Endometrium (tissue), 2 donors: ENCODE data around the gene PET117.
"Not testable (repeated sequence)": the region's sequence is repeated elsewhere in the genome, so short reads cannot be mapped to it uniquely, and the experiment has no call there.

Source experiments
- FAIRE-seq: peaks from 2 replicates; lab custom pipeline; 2012; peaks lifted over from hg19 to GRCh38; lab: Jason Lieb, UNC
- donor health status: control.
- donor health status: control.

PET117 gene

DNA sequence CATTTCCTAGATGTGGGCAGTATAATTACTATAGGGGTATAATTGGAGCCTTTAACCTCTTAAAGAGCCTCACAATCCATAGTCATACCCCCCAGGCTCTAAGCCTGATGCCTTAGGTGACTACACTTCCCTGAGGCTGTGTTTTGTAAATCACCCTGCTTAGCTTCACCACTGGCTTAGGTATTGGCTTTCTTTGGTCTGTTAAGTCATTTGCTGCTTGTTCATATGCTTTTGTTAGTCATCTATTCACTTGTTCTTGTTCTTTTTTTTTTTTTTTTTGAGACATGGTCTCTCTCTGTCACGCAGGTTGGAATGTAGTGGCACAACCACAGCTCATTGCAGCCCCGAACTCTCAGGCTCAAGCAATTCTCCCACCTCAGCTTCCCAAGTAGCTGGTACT is 26.7 kb downstream of the PET117 start:
- no peak for FAIRE-seq

DNA sequence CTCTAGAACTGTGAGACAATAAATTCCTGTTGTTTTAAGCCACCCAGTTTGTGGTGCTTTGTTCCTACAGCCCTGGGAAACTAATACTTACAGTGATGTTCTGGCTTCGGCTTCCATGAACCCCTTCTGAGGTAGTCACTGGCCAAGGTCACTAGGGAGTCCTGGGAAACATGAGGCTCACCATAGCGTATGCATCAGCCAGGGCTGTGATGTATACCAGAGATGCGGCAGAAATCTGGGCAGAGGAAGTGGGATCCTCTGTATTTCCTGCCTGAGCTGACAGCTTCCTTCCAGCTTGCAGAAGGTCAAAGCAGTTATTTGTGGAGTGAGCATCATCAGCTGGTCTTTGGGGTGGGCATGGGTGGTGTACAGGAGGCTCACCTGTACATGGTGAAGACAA is 27.9 kb downstream of the PET117 start:
- FAIRE-seq = no peak

DNA sequence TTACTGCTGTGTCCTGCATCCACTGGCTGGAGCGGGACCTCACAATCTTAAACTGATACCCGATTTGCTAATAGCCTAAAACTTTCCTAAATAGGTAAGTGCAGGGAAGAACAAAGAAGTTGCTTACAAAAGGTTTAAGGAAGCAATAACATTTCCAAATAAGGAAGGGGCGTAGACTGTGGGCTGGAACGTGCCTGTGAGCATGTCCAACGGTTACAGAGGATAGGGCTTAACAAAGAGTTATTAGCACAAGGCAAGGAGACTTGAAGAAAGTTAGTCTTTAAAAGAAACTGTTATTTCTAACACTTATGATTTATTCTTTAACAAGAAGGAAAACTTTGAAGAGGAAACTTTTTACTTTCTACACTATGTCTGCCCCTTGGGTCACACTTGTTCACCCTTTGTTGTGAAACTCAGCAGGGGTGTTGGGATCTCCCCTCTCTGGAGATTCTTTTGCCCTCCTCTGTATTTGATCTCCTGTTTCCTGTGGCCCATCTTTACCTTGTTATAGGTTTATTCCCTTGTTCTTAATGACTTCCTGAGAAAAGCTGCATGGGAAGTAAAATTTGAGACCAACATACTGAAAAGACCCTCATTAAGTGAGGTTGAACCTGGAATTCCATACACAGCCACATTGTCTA is 28.7 kb downstream of the PET117 start:
- FAIRE-seq = no peak

- FAIRE-seq = no peak
Measured at GRCh38 chr20:18166950-18167349, 29.3 kb downstream of the PET117 start.

- FAIRE-seq = no peak
Measured at GRCh38 chr20:18172379-18172778, 34.7 kb downstream of the PET117 start.

DNA sequence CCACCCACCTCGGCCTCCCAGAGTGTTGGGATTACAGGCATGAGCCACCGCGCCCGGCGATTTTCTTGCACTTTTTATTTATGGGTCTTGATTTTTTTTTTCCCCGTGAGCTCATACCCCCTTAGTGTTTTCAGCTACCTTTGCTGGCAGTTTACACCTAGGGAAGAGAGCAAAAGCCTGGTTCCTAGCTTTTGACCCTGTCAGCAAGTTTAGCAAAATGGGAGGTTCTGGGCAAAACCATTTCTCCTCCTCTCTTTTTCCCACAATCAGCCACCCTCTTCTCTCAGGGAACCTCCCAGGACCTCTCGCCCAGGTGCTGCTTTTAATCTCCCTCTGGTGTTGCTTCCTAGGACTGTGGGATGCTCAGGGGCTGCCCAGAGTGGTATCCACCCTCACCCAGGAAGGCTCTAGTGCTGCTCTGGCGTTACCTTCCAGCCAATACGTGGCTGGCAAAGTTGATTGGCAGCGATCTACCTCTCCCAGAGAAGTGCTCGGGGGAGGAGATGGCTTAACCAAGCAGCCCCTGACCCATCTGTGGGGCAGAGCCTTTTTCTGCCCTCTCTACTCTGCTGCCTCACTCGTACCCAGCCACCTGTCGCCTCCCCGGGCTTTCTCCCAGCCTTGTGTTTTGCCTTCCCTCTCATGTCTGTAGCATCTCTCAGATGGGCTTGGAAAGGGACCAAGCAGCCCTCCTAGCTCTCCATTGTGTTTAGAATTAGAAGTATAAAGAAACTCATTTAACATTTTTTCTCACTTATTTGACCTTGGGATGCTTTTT is 37.4 kb downstream of the PET117 start:
- FAIRE-seq = no peak

GRCh38 chr20:18176318-18176785 is 38.7 kb downstream of the PET117 start:
- FAIRE-seq = no peak

DNA sequence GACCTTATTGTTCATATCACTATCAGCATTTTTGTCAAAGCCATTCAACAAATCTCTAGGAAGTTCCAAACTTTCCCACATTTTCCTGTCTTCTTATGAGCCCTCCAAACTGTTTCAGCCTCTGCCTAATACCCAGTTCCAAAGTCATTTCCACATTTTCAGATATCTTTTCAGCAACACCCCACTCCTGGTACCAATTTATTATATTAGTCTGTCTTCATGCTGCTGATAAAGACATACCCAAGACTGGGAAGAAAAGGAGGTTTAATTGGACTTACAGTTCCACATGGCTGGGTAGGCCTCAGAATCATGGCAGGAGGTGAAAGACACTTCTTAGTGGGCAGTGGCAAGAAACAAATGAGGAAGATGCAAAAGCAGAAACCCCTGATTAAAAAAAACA is 42.7 kb downstream of the PET117 start:
- not testable (repeated sequence) for FAIRE-seq

DNA sequence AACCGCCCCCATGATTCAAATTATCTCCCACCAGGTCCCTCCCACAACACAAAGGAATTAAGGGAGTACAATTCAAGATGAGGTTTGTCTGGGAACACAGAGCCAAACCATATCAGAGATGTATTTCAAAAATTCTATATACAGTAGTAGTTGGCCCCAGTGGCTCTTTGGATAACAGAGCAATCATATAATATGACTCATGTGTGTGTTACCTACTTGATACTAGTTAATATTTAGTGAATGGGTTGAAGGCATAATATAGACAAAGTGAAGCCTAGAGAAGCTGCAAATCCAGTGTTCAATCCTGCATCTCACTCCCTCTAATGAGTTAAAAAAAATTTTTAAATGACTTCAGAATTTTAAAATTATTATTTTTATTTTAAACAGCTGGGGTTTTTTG is 43.2 kb downstream of the PET117 start:
- FAIRE-seq = no peak

GRCh38 chr20:18187020-18187419 is 49.4 kb downstream of the PET117 start:
- FAIRE-seq = no peak

- no peak for FAIRE-seq
Measured at GRCh38 chr20:18188434-18188833, 50.8 kb downstream of the PET117 start.

GRCh38 chr20:18190338-18191233 is 52.9 kb downstream of the PET117 start:
- FAIRE-seq = no peak

GRCh38 chr20:18191306-18191705 is 53.6 kb downstream of the PET117 start:
- FAIRE-seq = no peak
